T1000 (cell line): ENCODE data around the gene NCKAP5.

ENCODE experiments used
- DNase-seq: peaks from one replicate; lab custom pipeline; 2025; ENCODE audit warnings: mixed read lengths; lab: John Stamatoyannopoulos, UW

The NCKAP5 gene

GRCh38 chr2:132998221-132998620, 570.0 kb downstream of the NCKAP5 start:
- no peak for DNase-seq

GRCh38 chr2:132991471-132992045, 576.7 kb downstream of the NCKAP5 start:
- DNase-seq: no peak

- no peak for DNase-seq
Observed at GRCh38 chr2:132984731-132985130, 583.5 kb downstream of the NCKAP5 start.

GRCh38 chr2:132980304-132980703, 588.0 kb downstream of the NCKAP5 start:
- no peak for DNase-seq

GRCh38 chr2:132979339-132980093, 588.7 kb downstream of the NCKAP5 start:
- no peak for DNase-seq

- no peak for DNase-seq
Observed at GRCh38 chr2:132978840-132979239, 589.4 kb downstream of the NCKAP5 start.

- no peak for DNase-seq
Observed at GRCh38 chr2:132977812-132978529, 590.3 kb downstream of the NCKAP5 start.

GRCh38 chr2:132975193-132976105, 592.8 kb downstream of the NCKAP5 start:
- DNase-seq: no peak

- DNase-seq: no peak
Observed at GRCh38 chr2:132974467-132975095, 593.7 kb downstream of the NCKAP5 start.

- no peak for DNase-seq
Observed at GRCh38 chr2:132971310-132972061, 596.8 kb downstream of the NCKAP5 start.

- no peak for DNase-seq
Observed at GRCh38 chr2:132969371-132969985, 598.8 kb downstream of the NCKAP5 start.

GRCh38 chr2:132965460-132965859, 602.8 kb downstream of the NCKAP5 start:
- DNase-seq: no peak

GRCh38 chr2:132963161-132963560, 605.1 kb downstream of the NCKAP5 start:
- DNase-seq: no peak

GRCh38 chr2:132958887-132959286, 609.4 kb downstream of the NCKAP5 start:
- DNase-seq: no peak

- DNase-seq: no peak
Observed at GRCh38 chr2:132955871-132956615, 612.2 kb downstream of the NCKAP5 start.

GRCh38 chr2:132953771-132954170, 614.5 kb downstream of the NCKAP5 start:
- no peak for DNase-seq

- no peak for DNase-seq
Observed at GRCh38 chr2:132951008-132951714, 617.1 kb downstream of the NCKAP5 start.

- DNase-seq: no peak
Observed at GRCh38 chr2:132949108-132949507, 619.2 kb downstream of the NCKAP5 start.

- no peak for DNase-seq
Observed at GRCh38 chr2:132948211-132948610, 620.1 kb downstream of the NCKAP5 start.
